ENCODE measurements around the gene TGFBR2. TPM values are rescaled to one million over a fixed set of nuclear protein-coding genes. Genes with fewer than 3 reads are reported as not detected.

The TGFBR2 gene
- total and polyA plus RNA-seq, 5 donors from 2014 or later, result 35.8 to 92.6 (median 57.4) TPM

DNA sequence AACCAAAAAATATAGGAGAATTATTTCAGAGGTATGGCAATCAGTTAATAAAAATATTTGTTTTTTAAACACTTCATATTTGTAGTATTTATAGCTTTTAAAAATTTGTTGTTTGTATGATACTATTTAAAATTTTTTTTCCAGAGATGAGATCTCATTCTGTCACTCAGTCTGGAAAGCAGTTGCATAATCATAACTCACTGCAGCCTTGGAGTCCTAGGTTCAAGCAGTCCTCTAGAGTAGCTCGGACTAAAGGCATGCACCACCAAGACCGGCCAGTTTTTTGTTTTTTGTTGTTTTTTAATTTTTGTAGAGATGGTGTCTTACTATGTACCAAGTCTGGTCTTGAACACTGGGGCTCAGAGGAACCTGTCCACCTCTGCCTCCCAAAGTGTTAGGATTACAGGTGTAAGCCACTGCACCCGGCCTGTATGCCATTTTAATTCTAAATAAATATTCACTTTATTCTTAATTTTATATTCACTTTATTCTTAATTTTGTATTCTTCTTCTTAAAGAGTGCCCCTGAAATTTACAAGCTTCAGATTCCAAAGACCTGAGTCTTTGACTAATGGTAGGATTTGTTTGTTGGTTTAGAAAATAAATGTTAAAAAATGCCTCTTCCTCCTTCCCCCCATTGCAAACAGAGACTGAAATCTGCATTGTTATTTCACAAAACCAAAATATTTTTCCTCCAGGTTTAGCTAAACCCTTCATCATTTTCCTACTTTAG, 9.4 kb downstream of the TGFBR2 start:
- Mint-ChIP-seq H3K27ac (peak overlapping the region; percentile 62 to 98 (median 98)), H3K27me3 (no peaks in the 10 kb centered on the region), H3K4me3 (peak overlapping the region; percentile 74 to 93 (median 84)), H3K4me1 (peaks cover 80 to 94% (median 87%) of the 10 kb centered on the region in 4 donors), H3K9me3 (peaks cover 0 to 2% (median 0%) of the 10 kb centered on the region in 7 donors), H3K36me3 (peaks cover 16% of the 10 kb centered on the region)
- H3K27me3 ChIP-seq (ENCODE audit: control insufficient read depth, insufficient read depth, low read length), result no peaks in the 10 kb centered on the region
- no peaks in the 10 kb centered on the region for H3K9me3 ChIP-seq (ENCODE audit: control insufficient read depth in 2 of 2, low read length in 2 of 2)
- no peaks in the 10 kb centered on the region for H3K36me3 ChIP-seq (ENCODE audit: control insufficient read depth, insufficient read depth, low read length)
- ATAC-seq (ENCODE audit: low read depth in 2 of 2) (no peak), DNase-seq (no peak)
- peaks cover 85% of the 10 kb centered on the region for H3K4me1 ChIP-seq (ENCODE audit: control insufficient read depth, insufficient read depth, low read length, poor library complexity, severe bottlenecking)
- peak overlapping the region; percentile 65 for H3K4me3 ChIP-seq (ENCODE audit: low read depth, low read length)
- H3K27ac ChIP-seq (ENCODE audit: insufficient read depth, low read length, poor library complexity, severe bottlenecking), result peak overlapping the region; percentile 42

DNA sequence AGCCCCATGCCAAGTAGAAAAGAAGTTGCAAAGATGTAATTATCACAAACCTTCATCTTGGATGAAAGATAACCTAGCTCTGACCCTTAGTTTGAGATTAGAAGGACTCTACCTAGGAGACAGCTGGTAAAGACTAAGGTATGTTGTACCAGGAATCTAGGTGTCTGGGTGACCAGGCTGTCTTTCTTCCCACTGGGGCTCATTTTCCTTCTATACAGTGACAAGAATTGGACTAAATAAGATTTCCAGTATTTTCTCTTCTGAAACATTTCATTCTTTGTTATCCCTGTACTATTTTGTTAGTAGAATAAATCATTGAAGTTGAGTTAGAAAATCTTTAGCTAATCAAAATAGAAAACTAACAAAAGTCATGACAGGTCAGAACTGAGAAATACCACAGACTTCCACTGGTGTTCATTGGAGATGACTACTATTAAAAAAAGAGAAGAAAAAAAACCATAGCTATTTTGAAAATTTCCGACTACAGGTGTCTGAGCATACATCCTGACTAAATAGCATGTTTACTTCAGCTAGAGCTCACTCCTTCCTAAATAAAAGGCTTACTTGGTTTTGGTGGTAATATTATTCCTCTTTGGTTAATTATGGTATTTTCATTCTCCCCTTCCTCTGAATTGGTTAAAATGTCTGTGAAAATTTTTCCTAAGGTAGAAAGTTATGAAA, 10.1 kb downstream of the TGFBR2 start:
- no peaks in the 10 kb centered on the region for H3K27me3 ChIP-seq (ENCODE audit: control insufficient read depth, insufficient read depth, low read length)
- no peaks in the 10 kb centered on the region for H3K36me3 ChIP-seq (ENCODE audit: control insufficient read depth, insufficient read depth, low read length)
- peaks cover 85% of the 10 kb centered on the region for H3K4me1 ChIP-seq (ENCODE audit: control insufficient read depth, insufficient read depth, low read length, poor library complexity, severe bottlenecking)
- H3K4me3 ChIP-seq (ENCODE audit: low read depth, low read length), result peak overlapping the region; percentile 65
- Mint-ChIP-seq H3K27me3 (no peaks in the 10 kb centered on the region), H3K27ac (peak overlapping the region; percentile 62 to 94 (median 87)), H3K9me3 (peaks cover 0 to 2% (median 0%) of the 10 kb centered on the region in 7 donors), H3K4me1 (peaks cover 81 to 96% (median 89%) of the 10 kb centered on the region in 4 donors), H3K4me3 (peak overlapping the region; percentile 74 to 78 (median 76)), H3K36me3 (peaks cover 18% of the 10 kb centered on the region)
- DNase-seq (no peak), ATAC-seq (ENCODE audit: low read depth in 2 of 2) (no peak)
- H3K9me3 ChIP-seq (ENCODE audit: control insufficient read depth in 2 of 2, low read length in 2 of 2), result no peaks in the 10 kb centered on the region
- H3K27ac ChIP-seq (ENCODE audit: insufficient read depth, low read length, poor library complexity, severe bottlenecking), result peak overlapping the region; percentile 42

DNA sequence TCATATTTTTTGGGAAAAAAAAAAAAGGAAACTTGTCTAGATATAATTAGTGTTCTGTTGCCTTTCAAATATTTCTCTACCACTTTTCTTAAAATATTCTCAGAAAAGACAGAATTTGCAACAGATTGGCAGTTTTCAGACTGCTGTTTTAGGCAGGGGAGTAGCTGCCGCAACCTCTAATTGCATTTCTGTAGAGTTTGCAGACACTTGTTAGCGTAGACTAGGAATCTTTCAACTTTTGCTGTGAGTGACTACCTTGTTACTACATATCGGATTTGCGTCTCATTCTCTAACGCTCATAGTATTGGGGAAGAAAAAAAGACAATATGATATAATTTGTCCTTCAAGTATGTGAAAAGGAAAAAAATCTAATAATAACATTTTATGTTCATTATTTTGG, 10.7 kb downstream of the TGFBR2 start:
- Mint-ChIP-seq H3K4me3 (peak overlapping the region; percentile 74 to 78 (median 76)), H3K36me3 (peaks cover 23% of the 10 kb centered on the region), H3K9me3 (peaks cover 0 to 2% (median 0%) of the 10 kb centered on the region in 7 donors), H3K4me1 (peaks cover 80 to 96% (median 89%) of the 10 kb centered on the region in 4 donors), H3K27me3 (no peaks in the 10 kb centered on the region), H3K27ac (peak overlapping the region; percentile 62 to 94 (median 87))
- H3K27ac ChIP-seq (ENCODE audit: insufficient read depth, low read length, poor library complexity, severe bottlenecking), result peak overlapping the region; percentile 42
- ATAC-seq (ENCODE audit: low read depth in 2 of 2) (no peak), DNase-seq (no peak)
- H3K36me3 ChIP-seq (ENCODE audit: control insufficient read depth, insufficient read depth, low read length), result no peaks in the 10 kb centered on the region
- H3K4me3 ChIP-seq (ENCODE audit: low read depth, low read length), result peak overlapping the region; percentile 65
- no peaks in the 10 kb centered on the region for H3K27me3 ChIP-seq (ENCODE audit: control insufficient read depth, insufficient read depth, low read length)
- no peaks in the 10 kb centered on the region for H3K9me3 ChIP-seq (ENCODE audit: control insufficient read depth in 2 of 2, low read length in 2 of 2)
- peaks cover 85% of the 10 kb centered on the region for H3K4me1 ChIP-seq (ENCODE audit: control insufficient read depth, insufficient read depth, low read length, poor library complexity, severe bottlenecking)

DNA sequence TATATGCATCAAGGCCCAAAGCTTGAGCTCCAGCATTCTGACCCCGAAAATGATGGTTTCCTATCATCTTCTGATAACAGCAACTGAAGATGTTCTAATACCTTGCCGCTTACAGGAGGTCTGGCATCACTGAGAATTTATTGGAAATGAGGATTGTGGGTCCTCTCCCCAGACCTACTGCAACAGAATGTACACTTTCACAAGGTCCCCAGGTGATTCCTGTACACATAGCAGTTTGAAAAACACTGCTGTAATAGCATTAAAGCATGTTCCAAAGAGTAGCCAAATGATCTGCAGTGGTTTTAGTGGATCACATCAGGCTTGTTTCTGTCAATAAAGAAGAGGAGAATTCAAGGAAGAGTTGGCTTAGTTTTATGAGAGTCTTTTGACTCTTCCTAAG, 11.3 kb downstream of the TGFBR2 start:
- Mint-ChIP-seq H3K9me3 (peaks cover 0 to 2% (median 0%) of the 10 kb centered on the region in 7 donors), H3K27me3 (no peaks in the 10 kb centered on the region), H3K36me3 (peaks cover 23% of the 10 kb centered on the region), H3K4me1 (peaks cover 78 to 95% (median 89%) of the 10 kb centered on the region in 4 donors), H3K4me3 (peak overlapping the region; percentile 74 to 84 (median 80)), H3K27ac (peak overlapping the region; percentile 72 to 96 (median 89))
- Histone ChIP-seq H3K27ac (ENCODE audit: insufficient read depth, low read length, poor library complexity, severe bottlenecking) (peak overlapping the region; percentile 29), H3K4me1 (ENCODE audit: control insufficient read depth, insufficient read depth, low read length, poor library complexity, severe bottlenecking) (peaks cover 85% of the 10 kb centered on the region), H3K4me3 (ENCODE audit: low read depth, low read length) (peak overlapping the region; percentile 65), H3K27me3 (ENCODE audit: control insufficient read depth, insufficient read depth, low read length) (no peaks in the 10 kb centered on the region), H3K9me3 (ENCODE audit: control insufficient read depth in 2 of 2, low read length in 2 of 2) (no peaks in the 10 kb centered on the region), H3K36me3 (ENCODE audit: control insufficient read depth, insufficient read depth, low read length) (no peaks in the 10 kb centered on the region)
- no peak for ATAC-seq (ENCODE audit: low read depth in 2 of 2)
- DNase-seq, result no peak

DNA sequence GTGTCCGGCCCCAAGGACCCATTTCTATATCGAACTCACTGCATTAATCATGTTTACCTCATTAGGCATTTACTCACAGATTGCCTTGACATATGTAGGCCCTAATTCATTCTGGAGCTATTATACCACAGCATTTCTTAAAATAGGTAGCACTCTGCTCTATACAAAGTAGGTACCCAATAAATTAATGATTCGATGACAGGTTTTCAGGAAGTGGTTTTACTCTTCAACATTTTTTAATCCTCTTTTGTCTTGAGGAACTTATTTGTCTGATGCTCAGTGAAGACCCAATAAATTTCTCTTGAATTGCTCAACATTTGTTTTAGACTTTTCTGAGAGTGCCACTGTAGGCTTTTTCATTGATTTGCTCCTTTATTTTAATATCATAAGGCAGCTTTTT, 12.1 kb downstream of the TGFBR2 start:
- H3K36me3 ChIP-seq (ENCODE audit: control insufficient read depth, insufficient read depth, low read length), result peaks cover 2% of the 10 kb centered on the region
- H3K4me3 ChIP-seq (ENCODE audit: low read depth, low read length), result peak overlapping the region; percentile 51
- peaks cover 25% of the 10 kb centered on the region for H3K36me3 Mint-ChIP-seq

DNA sequence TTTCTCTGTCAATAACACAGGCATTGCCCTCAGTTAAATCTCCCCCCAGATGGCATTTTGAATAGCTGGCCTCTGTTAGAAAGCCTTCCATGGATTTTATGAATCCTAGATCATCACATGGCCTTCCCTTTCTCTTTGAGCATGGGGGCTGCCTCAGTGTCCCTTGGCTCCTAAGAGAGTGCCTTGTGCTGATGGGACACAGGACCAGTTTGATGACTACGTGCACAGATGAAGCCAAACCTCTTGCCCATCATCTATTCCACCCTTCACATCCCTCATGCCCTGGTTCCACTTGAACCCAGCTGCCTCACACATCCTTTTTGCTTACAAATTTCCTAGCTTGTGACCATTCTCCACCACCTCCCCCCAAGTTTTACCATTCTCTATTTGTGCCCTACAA, 12.9 kb downstream of the TGFBR2 start:
- peaks cover 69 to 94% (median 85%) of the 10 kb centered on the region in 4 donors for H3K4me1 Mint-ChIP-seq
- ATAC-seq (ENCODE audit: low read depth in 2 of 2) (no peak), DNase-seq (no peak)
- peak overlapping the region; percentile 43 for H3K4me3 ChIP-seq (ENCODE audit: low read depth, low read length)
- no peaks in the 10 kb centered on the region for H3K9me3 ChIP-seq (ENCODE audit: control insufficient read depth in 2 of 2, low read length in 2 of 2)
- H3K4me1 ChIP-seq (ENCODE audit: control insufficient read depth, insufficient read depth, low read length, poor library complexity, severe bottlenecking), result peaks cover 80% of the 10 kb centered on the region
- H3K9me3 Mint-ChIP-seq, result peaks cover 0 to 2% (median 0%) of the 10 kb centered on the region in 7 donors
- peaks cover 27% of the 10 kb centered on the region for H3K36me3 Mint-ChIP-seq
- H3K27ac ChIP-seq (ENCODE audit: insufficient read depth, low read length, poor library complexity, severe bottlenecking), result peak overlapping the region; percentile 27
- H3K4me3 Mint-ChIP-seq, result peak overlapping the region; percentile 59 to 84 (median 76)
- H3K36me3 ChIP-seq (ENCODE audit: control insufficient read depth, insufficient read depth, low read length), result peaks cover 3% of the 10 kb centered on the region
- no peaks in the 10 kb centered on the region for H3K27me3 Mint-ChIP-seq
- H3K27ac Mint-ChIP-seq, result peak overlapping the region; percentile 72 to 96 (median 81)
- H3K27me3 ChIP-seq (ENCODE audit: control insufficient read depth, insufficient read depth, low read length), result no peaks in the 10 kb centered on the region

More for the DNA sequence above, 12.1 kb downstream of the TGFBR2 start:
- Histone ChIP-seq H3K4me1 (ENCODE audit: control insufficient read depth, insufficient read depth, low read length, poor library complexity, severe bottlenecking) (peaks cover 84% of the 10 kb centered on the region), H3K27ac (ENCODE audit: insufficient read depth, low read length, poor library complexity, severe bottlenecking) (peak overlapping the region; percentile 49), H3K27me3 (ENCODE audit: control insufficient read depth, insufficient read depth, low read length) (no peaks in the 10 kb centered on the region), H3K9me3 (ENCODE audit: control insufficient read depth in 2 of 2, low read length in 2 of 2) (no peaks in the 10 kb centered on the region)
- H3K4me1 Mint-ChIP-seq, result peaks cover 75 to 94% (median 88%) of the 10 kb centered on the region in 4 donors
- DNase-seq (no peak), ATAC-seq (ENCODE audit: low read depth in 2 of 2) (peak in 1 of 2 donors; percentile 55)
- H3K4me3 Mint-ChIP-seq, result peak overlapping the region; percentile 29 to 84 (median 77)
- H3K27me3 Mint-ChIP-seq, result no peaks in the 10 kb centered on the region
- peak overlapping the region; percentile 72 to 96 (median 85) for H3K27ac Mint-ChIP-seq
- H3K9me3 Mint-ChIP-seq, result peaks cover 0 to 2% (median 0%) of the 10 kb centered on the region in 7 donors

DNA sequence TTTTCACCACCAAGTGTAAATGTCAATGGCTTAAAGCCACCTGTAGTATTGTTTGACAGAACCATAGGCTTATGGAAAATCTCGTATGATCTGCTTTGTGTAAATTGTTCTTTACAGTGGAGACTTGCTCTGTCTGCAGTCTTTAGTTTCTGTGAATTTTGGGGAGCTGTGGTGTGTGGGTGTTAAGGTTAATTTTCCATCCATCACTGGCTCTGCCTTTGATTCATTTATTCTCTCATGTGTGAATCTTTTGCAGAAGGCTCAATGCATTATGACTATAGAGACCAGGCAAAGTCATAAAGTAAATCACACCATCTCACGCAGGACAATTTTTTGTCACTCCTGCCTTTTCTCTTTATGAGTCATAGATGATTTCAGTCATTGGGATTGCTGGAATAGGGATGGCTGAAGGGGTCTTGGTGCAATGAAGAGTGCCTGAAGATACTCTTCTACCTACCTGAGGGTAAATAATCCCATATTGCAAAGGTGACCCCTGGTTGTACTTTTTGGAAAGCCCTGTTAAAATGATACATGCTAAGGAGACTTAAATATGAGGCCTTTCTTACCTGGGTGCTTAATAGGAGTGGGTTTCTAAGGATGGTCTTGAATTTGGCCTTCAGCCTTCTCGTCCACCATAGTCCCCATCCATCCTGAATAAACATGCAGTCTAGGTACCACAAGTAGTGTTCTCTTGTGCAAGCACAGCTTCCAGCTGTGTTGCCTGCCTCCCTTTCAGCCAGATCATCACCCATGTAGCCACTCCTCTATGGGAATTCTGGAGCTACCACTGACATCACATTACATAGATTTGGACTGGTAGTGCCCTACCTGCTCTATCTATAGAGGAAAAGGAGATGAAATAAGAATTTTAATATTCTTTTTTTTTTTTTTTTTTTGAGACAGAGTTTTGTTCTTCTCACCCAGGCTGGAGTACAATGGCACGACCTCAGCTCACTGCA, 14.3 kb downstream of the TGFBR2 start:
- H3K4me1 ChIP-seq (ENCODE audit: control insufficient read depth, insufficient read depth, low read length, poor library complexity, severe bottlenecking), result peaks cover 80% of the 10 kb centered on the region
- H3K27ac Mint-ChIP-seq, result peak overlapping the region; percentile 72 to 95 (median 81)
- peaks cover 28% of the 10 kb centered on the region for H3K36me3 Mint-ChIP-seq
- H3K36me3 ChIP-seq (ENCODE audit: control insufficient read depth, insufficient read depth, low read length), result peaks cover 9% of the 10 kb centered on the region
- no peaks in the 10 kb centered on the region for H3K9me3 ChIP-seq (ENCODE audit: control insufficient read depth in 2 of 2, low read length in 2 of 2)
- H3K27me3 Mint-ChIP-seq, result no peaks in the 10 kb centered on the region
- H3K9me3 Mint-ChIP-seq, result peaks cover 0 to 2% (median 0%) of the 10 kb centered on the region in 7 donors
- ATAC-seq (ENCODE audit: low read depth in 2 of 2) (no peak), DNase-seq (no peak)
- H3K4me3 ChIP-seq (ENCODE audit: low read depth, low read length), result peak overlapping the region; percentile 63
- H3K27ac ChIP-seq (ENCODE audit: insufficient read depth, low read length, poor library complexity, severe bottlenecking), result peak overlapping the region; percentile 61
- peaks cover 65 to 92% (median 76%) of the 10 kb centered on the region in 4 donors for H3K4me1 Mint-ChIP-seq
- no peaks in the 10 kb centered on the region for H3K27me3 ChIP-seq (ENCODE audit: control insufficient read depth, insufficient read depth, low read length)
- peak overlapping the region; percentile 59 to 84 (median 79) for H3K4me3 Mint-ChIP-seq

All from CD4-positive, CD25-positive, alpha-beta regulatory T cell (primary cell).